Panc1 (cell line): ENCODE results near the gene KRT15.

Experiments
- CTCF ChIP-seq: fragments of 450-650 bp; IDR thresholded peaks from 2 replicates; pipeline ENCODE4 v1.5.1; 2017; ENCODE audit warnings: mild to moderate bottlenecking
- POLR2AphosphoS5 ChIP-seq: IDR thresholded peaks from 2 replicates; pipeline ENCODE4 v1.6.1; 2012; ENCODE audit warnings: mild to moderate bottlenecking, low read depth, low read length, moderate library complexity

- TF ChIP-seq POLR2AphosphoS5 (no peak), CTCF (no peak)
Measured at GRCh38 chr17:41559548-41559947, 40.9 kb upstream of the KRT15 start.
